GM19025 (cell line): ENCODE results near the gene CELA2A.

Experiments used
- ATAC-seq: cut with Tn5 transposase; IDR thresholded peaks from one replicate; pipeline ENCODE4 v1.9.1; 2021; ENCODE audit warnings: mild to moderate bottlenecking, low read depth, moderate library complexity; ENCODE audit not compliant: unreplicated experiment

CELA2A gene

GRCh38 chr1:15456313-15456954 lies at the start of gene CELA2A:
Gene CELA2A (plus strand): TSS chr1:15456732. CDS start chr1:15456754, 22 bp downstream.
- ATAC-seq: no peak

GRCh38 chr1:15407580-15407979 lies 49.0 kb upstream of the CELA2A start:
- no peak for ATAC-seq

GRCh38 chr1:15408890-15409387 lies 47.6 kb upstream of the CELA2A start:
- no peak for ATAC-seq

GRCh38 chr1:15409388-15410222 lies 46.9 kb upstream of the CELA2A start, which contains the start of gene EFHD2:
Gene EFHD2 (plus strand): TSS chr1:15409888. CDS start chr1:15409972, 84 bp downstream.
- peak; percentile 73 for ATAC-seq

- no peak for ATAC-seq
These were observed 46.2 kb upstream of the CELA2A start for GRCh38 chr1:15410223-15410883.

GRCh38 chr1:15410884-15411245 lies 45.7 kb upstream of the CELA2A start:
- ATAC-seq: no peak

- ATAC-seq: peak; percentile 39
These were observed 44.9 kb upstream of the CELA2A start for GRCh38 chr1:15411593-15412137.

GRCh38 chr1:15412175-15412800 lies 44.2 kb upstream of the CELA2A start:
- no peak for ATAC-seq

- ATAC-seq: no peak
These were observed 43.7 kb upstream of the CELA2A start for GRCh38 chr1:15412843-15413242.

GRCh38 chr1:15413563-15414444 lies 42.7 kb upstream of the CELA2A start:
- ATAC-seq: no peak

- no peak for ATAC-seq
These were observed 42.0 kb upstream of the CELA2A start for GRCh38 chr1:15414445-15414983.

GRCh38 chr1:15417059-15417934 lies 39.2 kb upstream of the CELA2A start:
- no peak for ATAC-seq

GRCh38 chr1:15418806-15419515 lies 37.6 kb upstream of the CELA2A start:
- ATAC-seq: no peak

- no peak for ATAC-seq
These were observed 35.6 kb upstream of the CELA2A start for GRCh38 chr1:15420853-15421465.

- no peak for ATAC-seq
These were observed 33.7 kb upstream of the CELA2A start for GRCh38 chr1:15422871-15423270.

- no peak for ATAC-seq
These were observed 33.0 kb upstream of the CELA2A start for GRCh38 chr1:15423355-15424077.
